ENCODE data around the gene ALDH1A3. TPM values are rescaled to one million over a fixed set of nuclear protein-coding genes. Genes with fewer than 3 reads are reported as not detected.

Gene ALDH1A3
- total and polyA plus RNA-seq, 2 of the 13 experiments (the other 11 are each of a cell fraction or from before 2014, with no cell fraction given): not detected

DNA sequence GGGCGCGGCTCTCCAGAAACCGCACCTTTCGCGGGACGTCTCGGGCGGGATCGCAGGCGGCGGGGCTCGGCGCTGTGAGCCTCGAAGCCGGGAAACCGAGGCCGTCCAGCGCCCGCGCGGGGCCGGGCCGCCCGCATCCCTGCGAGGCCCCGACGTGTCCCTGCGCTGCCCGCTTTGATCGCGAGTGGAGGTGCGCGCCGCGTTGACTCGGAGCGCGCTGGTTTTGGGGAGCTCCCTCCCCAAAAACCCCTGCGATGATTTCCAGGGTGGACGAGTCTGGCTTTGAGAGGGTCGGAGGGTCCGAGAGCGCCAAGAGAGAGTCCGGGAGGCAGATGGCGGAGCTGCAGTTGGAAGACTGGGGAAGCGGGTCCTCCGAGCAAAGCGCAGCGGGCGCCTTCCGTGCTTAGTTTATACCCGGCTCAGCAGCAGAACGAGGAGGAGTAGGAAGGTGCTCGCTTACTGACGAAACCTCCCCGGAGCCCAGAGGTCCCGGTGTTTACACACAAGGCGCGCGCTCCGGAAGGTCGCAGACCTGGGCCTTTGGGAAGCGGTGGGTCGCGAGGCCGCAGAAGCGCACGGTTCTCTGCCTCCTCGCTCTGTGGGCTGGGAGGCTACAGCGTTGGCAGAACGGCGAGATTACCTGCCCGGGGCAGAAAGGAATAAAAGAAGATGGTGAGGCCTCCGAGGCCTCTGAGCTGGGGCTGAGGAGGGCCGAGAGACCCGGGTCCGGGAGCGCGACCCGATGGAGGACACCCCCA, 687 bp downstream of the ALDH1A3 start (continued):
- TF ChIP-seq, protein P1, sequence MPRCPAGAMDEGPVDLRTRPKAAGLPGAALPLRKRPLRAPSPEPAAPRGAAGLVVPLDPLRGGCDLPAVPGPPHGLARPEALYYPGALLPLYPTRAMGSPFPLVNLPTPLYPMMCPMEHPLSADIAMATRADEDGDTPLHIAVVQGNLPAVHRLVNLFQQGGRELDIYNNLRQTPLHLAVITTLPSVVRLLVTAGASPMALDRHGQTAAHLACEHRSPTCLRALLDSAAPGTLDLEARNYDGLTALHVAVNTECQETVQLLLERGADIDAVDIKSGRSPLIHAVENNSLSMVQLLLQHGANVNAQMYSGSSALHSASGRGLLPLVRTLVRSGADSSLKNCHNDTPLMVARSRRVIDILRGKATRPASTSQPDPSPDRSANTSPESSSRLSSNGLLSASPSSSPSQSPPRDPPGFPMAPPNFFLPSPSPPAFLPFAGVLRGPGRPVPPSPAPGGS (CRISPR knock-in tag; IDR thresholded peaks at IDR 0.05): no peak
- TF ChIP-seq, protein P2, sequence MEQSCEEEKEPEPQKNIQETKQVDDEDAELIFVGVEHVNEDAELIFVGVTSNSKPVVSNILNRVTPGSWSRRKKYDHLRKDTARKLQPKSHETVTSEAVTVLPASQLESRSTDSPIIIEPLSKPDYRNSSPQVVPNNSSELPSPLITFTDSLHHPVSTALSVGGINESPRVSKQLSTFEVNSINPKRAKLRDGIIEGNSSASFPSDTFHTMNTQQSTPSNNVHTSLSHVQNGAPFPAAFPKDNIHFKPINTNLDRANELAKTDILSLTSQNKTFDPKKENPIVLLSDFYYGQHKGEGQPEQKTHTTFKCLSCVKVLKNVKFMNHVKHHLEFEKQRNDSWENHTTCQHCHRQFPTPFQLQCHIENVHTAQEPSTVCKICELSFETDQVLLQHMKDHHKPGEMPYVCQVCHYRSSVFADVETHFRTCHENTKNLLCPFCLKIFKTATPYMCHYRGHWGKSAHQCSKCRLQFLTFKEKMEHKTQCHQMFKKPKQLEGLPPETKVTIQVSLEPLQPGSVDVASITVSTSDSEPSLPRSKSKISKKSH (CRISPR knock-in tag; IDR thresholded peaks at IDR 0.05; ENCODE audit: borderline replicate concordance): no peak
- TF ChIP-seq ZSCAN21 (CRISPR knock-in tag; IDR thresholded peaks at IDR 0.05; ENCODE audit: borderline replicate concordance): no peak
- TF ChIP-seq, protein P3, sequence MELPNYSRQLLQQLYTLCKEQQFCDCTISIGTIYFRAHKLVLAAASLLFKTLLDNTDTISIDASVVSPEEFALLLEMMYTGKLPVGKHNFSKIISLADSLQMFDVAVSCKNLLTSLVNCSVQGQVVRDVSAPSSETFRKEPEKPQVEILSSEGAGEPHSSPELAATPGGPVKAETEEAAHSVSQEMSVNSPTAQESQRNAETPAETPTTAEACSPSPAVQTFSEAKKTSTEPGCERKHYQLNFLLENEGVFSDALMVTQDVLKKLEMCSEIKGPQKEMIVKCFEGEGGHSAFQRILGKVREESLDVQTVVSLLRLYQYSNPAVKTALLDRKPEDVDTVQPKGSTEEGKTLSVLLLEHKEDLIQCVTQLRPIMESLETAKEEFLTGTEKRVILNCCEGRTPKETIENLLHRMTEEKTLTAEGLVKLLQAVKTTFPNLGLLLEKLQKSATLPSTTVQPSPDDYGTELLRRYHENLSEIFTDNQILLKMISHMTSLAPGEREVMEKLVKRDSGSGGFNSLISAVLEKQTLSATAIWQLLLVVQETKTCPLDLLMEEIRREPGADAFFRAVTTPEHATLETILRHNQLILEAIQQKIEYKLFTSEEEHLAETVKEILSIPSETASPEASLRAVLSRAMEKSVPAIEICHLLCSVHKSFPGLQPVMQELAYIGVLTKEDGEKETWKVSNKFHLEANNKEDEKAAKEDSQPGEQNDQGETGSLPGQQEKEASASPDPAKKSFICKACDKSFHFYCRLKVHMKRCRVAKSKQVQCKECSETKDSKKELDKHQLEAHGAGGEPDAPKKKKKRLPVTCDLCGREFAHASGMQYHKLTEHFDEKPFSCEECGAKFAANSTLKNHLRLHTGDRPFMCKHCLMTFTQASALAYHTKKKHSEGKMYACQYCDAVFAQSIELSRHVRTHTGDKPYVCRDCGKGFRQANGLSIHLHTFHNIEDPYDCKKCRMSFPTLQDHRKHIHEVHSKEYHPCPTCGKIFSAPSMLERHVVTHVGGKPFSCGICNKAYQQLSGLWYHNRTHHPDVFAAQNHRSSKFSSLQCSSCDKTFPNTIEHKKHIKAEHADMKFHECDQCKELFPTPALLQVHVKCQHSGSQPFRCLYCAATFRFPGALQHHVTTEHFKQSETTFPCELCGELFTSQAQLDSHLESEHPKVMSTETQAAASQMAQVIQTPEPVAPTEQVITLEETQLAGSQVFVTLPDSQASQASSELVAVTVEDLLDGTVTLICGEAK (IDR thresholded peaks at IDR 0.05): no peak
- TF ChIP-seq, protein P3 (CRISPR knock-in tag; IDR thresholded peaks at IDR 0.05): no peak
- TF ChIP-seq NFIB (CRISPR knock-in tag; IDR thresholded peaks at IDR 0.05; ENCODE audit: borderline replicate concordance): no peak
- no peak for TF ChIP-seq U2AF1 (optimal IDR thresholded peaks at IDR 0.05; ENCODE audit: low read depth, low read length)
- TF ChIP-seq, protein P4, sequence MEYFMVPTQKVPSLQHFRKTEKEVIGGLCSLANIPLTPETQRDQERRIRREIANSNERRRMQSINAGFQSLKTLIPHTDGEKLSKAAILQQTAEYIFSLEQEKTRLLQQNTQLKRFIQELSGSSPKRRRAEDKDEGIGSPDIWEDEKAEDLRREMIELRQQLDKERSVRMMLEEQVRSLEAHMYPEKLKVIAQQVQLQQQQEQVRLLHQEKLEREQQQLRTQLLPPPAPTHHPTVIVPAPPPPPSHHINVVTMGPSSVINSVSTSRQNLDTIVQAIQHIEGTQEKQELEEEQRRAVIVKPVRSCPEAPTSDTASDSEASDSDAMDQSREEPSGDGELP (IDR thresholded peaks at IDR 0.05; ENCODE audit: borderline replicate concordance, low read depth): no peak
- no peak for TF ChIP-seq ZNF7 (CRISPR knock-in tag; IDR thresholded peaks at IDR 0.05)
- TF ChIP-seq ZNF670 (CRISPR knock-in tag; IDR thresholded peaks at IDR 0.05; ENCODE audit: borderline replicate concordance): no peak
- no peak for TF ChIP-seq SNAI1 (CRISPR knock-in tag; IDR thresholded peaks at IDR 0.05; ENCODE audit: borderline replicate concordance)
